ENCODE measurements around the gene ST8SIA1.

ST8SIA1 gene

GRCh38 chr12:22287776-22288621 is 46.5 kb downstream of the ST8SIA1 start:
- DNase-seq: peak in 1 of 42 donors; percentile 40
- intact Hi-C loops (cut with DNase I): no loop called here

GRCh38 chr12:22287101-22287500 is 47.4 kb downstream of the ST8SIA1 start:
- no peak for DNase-seq
- intact Hi-C loops (cut with DNase I): no loop called here

- intact Hi-C loops (cut with DNase I): no loop called here
- no peak for DNase-seq
Observed at GRCh38 chr12:22286569-22286968, 47.9 kb downstream of the ST8SIA1 start.

- no peak for DNase-seq
- intact Hi-C loops (cut with DNase I): no loop called here
Observed at GRCh38 chr12:22285846-22286245, 48.7 kb downstream of the ST8SIA1 start.

- intact Hi-C loops (cut with DNase I): no loop called here
- no peak for DNase-seq
Observed at GRCh38 chr12:22284871-22285270, 49.6 kb downstream of the ST8SIA1 start.

- intact Hi-C loops (cut with DNase I): no loop called here
- no peak for DNase-seq
Observed at GRCh38 chr12:22283508-22283907, 51.0 kb downstream of the ST8SIA1 start.

GRCh38 chr12:22283006-22283506 is 51.5 kb downstream of the ST8SIA1 start:
- intact Hi-C loops (cut with DNase I): no loop called here
- DNase-seq: no peak

GRCh38 chr12:22282283-22282682 is 52.2 kb downstream of the ST8SIA1 start:
- DNase-seq: no peak
- intact Hi-C loops (cut with DNase I): no loop called here

- DNase-seq: no peak
- intact Hi-C loops (cut with DNase I): no loop called here
Observed at GRCh38 chr12:22276867-22277266, 57.6 kb downstream of the ST8SIA1 start.

- intact Hi-C loops (cut with DNase I): no loop called here
- no peak for DNase-seq
Observed at GRCh38 chr12:22276313-22276712, 58.2 kb downstream of the ST8SIA1 start.

GRCh38 chr12:22275843-22276242 is 58.7 kb downstream of the ST8SIA1 start:
- intact Hi-C loops (cut with DNase I): no loop called here
- peak in 14 of 42 donors; percentile 13 to 76 (median 53) for DNase-seq

GRCh38 chr12:22272335-22273151 is 62.0 kb downstream of the ST8SIA1 start:
- intact Hi-C loops (cut with DNase I): no loop called here
- DNase-seq: no peak

- intact Hi-C loops (cut with DNase I): no loop called here
- no peak for DNase-seq
Observed at GRCh38 chr12:22271023-22271422, 63.5 kb downstream of the ST8SIA1 start.

GRCh38 chr12:22268973-22269372 is 65.5 kb downstream of the ST8SIA1 start:
- intact Hi-C loops (cut with DNase I): no loop called here
- no peak for DNase-seq

- intact Hi-C loops (cut with DNase I): no loop called here
- no peak for DNase-seq
Observed at GRCh38 chr12:22268406-22268805, 66.1 kb downstream of the ST8SIA1 start.

- intact Hi-C loops (cut with DNase I): no loop called here
- no peak for DNase-seq
Observed at GRCh38 chr12:22266101-22266500, 68.4 kb downstream of the ST8SIA1 start.

- no peak for DNase-seq
- intact Hi-C loops (cut with DNase I): no loop called here
Observed at GRCh38 chr12:22264380-22264779, 70.1 kb downstream of the ST8SIA1 start.

GRCh38 chr12:22262309-22262708 is 72.2 kb downstream of the ST8SIA1 start:
- DNase-seq: no peak
- intact Hi-C loops (cut with DNase I): no loop called here

- DNase-seq: no peak
- intact Hi-C loops (cut with DNase I): no loop called here
Observed at GRCh38 chr12:22257100-22257499, 77.4 kb downstream of the ST8SIA1 start.

- intact Hi-C loops (cut with DNase I): no loop called here
- no peak for DNase-seq
Observed at GRCh38 chr12:22256605-22257004, 77.9 kb downstream of the ST8SIA1 start.
